ENCODE measurements around the gene ADPRH.

- TF ChIP-seq L3MBTL2 (conservative IDR thresholded peaks at IDR 0.05) (no peak), ZNF384 (IDR thresholded peaks at IDR 0.05) (no peak), NFRKB (IDR thresholded peaks at IDR 0.05) (no peak), SP1 (IDR thresholded peaks at IDR 0.05) (no peak), CTBP1 (IDR thresholded peaks at IDR 0.05; ENCODE audit: borderline replicate concordance) (no peak), FOXM1 (IDR thresholded peaks at IDR 0.05; ENCODE audit: borderline replicate concordance) (no peak)
These were observed 39.8 kb downstream of the ADPRH start for GRCh38 chr3:119619094-119619493.

All from HEK293T (cell line).